ENCODE results near the gene NKX1-2.
"Not testable (repeated sequence)": the region's sequence is repeated elsewhere in the genome, so short reads cannot be mapped to it uniquely, and the experiment has no call there.

The NKX1-2 gene

DNA sequence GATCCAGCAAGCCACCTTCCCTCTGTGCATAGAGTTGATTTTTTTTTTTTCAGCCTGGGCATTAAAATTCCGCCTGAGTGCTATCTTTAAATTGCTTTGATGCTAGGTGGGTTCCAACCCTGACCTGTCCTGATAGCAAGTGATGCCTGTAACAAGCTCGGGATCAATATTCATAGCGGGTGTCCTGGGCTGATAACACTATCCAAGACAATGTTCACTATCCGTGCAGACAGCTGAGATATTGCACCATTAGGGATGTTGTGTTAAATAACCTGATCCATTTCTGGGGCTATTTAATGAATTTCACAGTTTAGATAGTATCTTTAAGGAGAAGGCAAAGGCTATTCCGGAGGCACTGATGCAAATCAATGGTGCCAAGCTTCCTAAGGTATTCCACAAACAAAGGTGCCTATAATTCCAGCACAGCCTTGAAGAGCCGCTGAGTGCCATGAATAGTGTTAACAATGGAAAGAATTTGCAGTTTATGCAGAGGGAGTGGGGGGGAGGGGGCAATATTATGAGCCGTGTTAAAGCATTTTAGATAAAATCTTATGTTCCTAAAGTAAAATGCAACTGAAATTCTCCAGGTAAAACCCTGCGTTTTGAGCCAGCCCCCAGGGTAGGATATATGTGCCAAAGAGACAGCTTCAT, 4.2 kb upstream of the NKX1-2 start:
- no peak for FAIRE-seq

DNA sequence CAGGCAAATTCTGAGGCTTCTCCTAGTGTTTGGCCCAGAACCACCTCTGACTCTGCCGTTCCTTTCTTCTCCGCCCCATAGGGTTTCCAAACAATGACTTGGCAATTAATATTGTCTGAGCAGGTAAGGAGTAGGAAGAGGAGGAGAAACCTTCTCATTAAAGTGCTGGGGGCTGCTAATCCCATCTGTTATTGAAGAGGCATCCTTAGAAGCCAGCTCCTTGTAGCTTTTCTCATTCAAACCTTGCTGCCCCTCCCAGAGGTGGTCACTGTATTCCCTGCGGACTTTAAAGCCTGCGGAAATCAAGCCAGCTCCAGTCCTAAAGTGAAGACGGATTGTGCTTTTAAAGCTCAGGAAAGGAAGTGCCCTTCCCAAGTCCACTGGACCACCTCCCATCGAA, 1.4 kb upstream of the NKX1-2 start:
- DNase-seq (ENCODE audit: low spot score) (no peak), FAIRE-seq (no peak)

More for the DNA sequence above, 4.2 kb upstream of the NKX1-2 start:
- no peak for DNase-seq (ENCODE audit: low spot score)

DNA sequence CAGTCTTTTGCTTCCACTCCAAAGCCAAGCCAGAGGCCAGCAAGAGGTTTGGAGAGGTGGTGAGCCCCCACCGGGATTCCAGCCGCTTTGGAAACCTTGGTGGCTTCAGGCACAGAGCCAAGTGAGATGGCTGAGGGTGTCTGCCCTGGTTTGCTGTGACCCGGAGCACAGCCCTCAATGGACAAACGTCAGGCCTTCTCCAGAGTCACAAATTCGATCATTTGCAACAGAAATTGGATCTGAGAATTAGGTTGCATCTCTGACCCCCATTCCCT, 885 bp upstream of the NKX1-2 start:
- FAIRE-seq (no peak), DNase-seq (ENCODE audit: low spot score) (no peak)

DNA sequence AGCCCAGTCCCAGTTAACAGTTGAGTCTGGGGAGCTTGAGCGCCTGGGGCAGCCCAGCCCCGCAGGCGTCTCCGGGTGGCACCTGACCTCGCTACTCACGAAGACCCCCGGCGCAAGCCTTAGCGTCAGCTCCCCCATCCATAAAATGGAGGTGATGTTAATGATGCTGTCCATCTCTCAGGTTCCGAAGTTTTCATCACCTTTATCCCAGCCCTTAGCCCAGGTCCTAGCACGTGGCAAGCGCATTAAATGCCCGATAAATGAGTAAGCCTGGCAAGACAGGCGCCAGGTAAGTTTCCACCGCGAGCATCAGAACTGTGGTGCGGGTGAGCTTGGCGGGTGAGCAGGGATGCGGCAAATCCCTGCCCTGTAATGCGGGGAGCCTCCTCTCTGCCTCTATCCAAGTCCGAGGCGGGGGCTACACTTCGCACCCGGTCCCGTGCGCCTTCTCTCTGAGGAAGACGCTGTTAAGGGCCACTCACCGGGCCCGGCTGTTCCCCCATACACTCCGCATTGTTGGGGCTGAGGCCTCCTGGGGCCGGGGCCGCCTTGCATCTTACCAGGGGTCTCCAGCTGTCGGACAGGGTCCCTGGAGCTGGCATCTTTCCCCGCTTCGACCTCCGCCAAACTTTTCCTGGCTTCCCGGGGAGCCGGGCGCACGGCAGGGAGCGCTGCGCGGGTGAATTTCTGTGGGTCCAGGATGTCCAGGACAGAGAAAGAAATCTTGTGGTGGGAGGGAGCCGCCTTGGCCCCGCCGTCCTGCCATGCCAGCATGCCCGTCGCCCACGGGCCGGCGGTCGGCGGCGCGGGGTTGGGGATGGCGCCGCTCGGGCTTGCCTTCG, 444 bp downstream of the NKX1-2 start:
- DNase-seq (ENCODE audit: low spot score) = no peak

DNA sequence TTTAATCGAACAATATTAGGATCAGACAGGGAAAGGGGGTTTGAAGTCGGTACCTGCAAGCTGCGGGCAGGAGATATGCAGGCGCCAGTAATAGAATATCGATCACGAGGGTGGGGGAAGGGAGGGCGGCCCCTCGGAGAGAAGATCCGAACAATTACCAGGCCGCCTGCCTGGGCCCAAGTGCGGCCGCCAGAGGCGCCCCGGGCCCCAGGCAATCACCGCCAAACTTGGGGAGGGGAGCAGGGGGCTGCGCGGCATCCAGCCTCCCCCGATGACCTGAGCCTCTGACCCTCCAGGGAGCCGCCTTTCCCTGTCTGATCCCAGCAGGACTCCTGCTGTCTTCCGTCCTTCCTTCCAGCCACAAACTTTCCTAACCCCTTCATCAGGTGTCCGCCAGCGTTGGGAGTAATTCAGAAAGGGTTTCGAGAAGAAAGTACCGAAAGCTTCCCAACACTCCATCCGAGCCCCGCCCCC, 1.1 kb downstream of the NKX1-2 start:
- no peak for FAIRE-seq
- DNase-seq (ENCODE audit: low spot score) = no peak

More for the DNA sequence above, 444 bp downstream of the NKX1-2 start:
- FAIRE-seq = no peak

DNA sequence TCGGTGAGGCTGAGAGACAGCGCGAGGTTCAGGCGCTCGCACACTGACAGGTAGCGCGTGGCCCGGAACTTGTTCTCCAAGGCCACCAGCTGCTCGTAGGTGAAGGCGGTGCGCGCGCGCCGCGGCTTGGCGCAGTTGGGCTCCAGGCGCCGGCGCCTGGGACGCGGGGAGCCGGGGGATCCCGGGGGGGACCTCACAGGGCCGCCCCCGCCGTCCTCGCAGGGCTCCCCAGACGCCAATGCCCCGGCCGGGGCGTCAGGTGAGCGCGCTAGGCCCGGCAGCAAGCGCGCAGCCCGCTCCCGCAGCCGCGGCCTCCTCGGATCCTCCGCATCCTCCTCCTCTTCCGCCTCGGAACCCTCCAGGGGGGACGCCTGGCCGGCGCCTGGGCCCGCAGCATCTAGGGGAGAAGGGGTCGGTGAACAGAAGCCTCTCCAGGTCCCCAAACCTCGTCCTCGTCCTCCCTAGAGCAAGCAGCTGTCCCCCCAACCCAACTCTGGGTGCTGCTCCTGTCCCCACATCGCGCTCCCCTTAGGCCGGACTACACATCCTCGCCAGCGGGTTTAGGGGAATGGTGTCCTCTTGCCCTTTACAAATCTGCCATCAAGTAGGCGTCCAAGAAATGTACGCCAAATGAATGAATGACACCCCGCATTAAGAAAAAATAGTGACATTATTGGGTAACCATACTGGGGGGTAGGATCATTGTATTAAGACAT, 1.9 kb downstream of the NKX1-2 start:
- no peak for FAIRE-seq
- DNase-seq (ENCODE audit: low spot score) = no peak

DNA sequence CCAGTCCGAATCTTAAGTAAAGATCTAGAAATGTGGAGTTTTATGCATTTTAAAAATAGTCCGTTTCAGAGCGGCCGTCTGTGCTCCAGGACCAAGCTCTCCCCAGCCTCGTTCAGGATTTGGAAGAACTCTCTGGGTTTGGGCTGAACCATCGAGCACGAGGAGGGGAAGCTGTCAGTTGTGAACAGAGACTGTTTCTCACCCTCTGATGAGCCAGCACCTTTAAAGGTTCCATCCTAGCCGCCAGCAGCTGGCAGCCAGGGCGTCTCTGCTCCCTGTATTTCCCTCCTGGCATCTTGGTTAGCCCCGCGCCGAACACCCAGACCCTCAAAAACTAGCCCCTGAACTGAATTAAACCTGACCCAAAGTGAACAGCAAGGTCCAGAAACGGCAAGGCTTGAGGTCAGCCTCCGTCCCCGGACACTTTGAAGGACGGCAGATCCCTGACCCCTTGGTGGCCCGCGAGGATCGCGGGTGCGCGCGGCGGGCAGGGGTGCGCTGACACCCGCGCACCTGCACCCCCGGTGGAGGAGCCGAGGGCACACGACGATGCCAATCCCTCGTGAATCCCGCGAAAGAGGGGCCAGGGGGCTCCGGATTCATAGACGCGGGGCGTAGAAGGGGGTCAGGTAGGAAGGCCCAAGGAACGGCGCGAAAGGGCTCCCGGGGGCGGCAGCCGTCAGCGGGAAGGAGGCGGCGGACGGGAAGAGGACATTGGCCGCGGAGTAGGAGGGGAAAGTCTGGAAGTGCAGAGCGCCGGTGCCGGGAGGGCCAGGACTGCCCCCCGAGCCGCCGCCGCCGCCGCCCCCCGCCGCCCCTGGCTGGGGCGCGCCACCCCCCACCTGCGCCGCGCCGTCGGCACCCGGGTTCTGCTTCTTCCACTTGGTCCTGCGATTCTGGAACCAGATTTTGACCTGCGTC, 2.7 kb downstream of the NKX1-2 start:
- DNase-seq (ENCODE audit: low spot score) (no peak), FAIRE-seq (no peak)

DNA sequence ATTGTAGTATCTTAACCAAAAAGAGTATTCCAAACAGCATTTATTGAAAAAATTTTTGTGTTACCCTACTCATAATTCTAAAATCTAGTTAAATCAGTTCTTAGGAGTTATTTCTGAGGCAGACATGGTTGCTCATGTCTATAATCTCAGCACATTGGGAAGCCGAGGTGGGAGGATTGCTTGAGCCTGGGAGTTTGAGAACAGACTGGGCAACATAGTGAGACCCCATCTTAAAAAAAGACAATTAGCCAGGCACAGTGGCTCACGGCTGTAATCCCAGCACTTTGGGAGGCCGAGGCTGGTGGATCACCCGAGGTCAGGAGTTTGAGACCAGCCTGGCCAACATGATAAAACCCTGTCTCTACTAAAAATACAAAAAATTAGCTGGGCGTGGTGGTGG, 8.1 kb downstream of the NKX1-2 start:
- not testable (repeated sequence) for FAIRE-seq; DNase-seq (ENCODE audit: low spot score)

DNA sequence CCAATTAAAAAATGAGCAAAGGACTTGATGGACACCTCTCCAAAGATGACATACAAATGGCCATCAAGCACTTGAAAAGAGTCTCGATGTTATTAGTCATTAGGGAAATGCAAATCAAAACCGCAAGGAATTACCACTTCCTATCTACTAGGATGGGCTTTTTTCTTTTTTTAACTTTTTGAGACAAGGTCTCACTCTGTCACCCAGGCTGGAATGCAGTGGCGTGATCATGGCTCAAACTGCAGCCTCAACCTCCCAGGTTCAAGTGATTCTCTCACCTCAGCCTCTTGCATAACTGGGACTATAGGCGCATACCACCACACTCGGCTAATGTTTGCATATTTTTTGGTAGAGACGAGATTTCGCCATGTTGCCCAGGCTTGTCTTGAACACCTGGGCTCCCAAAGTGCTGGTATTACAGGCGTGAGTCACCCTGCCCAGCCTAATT, 13.6 kb downstream of the NKX1-2 start:
- DNase-seq (ENCODE audit: low spot score) (peak; percentile 47), FAIRE-seq (peak; percentile 9)

DNA sequence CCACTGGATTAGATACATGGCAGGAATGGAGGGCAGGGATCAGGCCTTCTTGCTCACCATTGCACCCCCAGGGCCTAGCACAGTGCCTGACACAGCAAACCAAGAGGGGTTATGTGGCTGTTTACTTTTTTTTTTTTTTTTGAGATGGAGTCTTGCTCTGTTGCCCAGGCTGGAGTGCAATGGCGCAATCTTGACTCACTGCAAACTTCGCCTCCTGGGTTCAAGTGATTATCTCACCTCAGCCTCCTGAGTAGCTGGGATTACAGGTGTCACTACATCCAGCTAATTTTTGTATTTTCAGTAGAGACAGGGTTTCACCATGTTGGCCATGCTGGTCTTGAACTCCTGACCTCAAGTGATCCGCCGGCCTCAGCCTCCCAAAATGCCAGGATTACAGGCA, 14.2 kb downstream of the NKX1-2 start:
- FAIRE-seq; DNase-seq (ENCODE audit: low spot score): not testable (repeated sequence)

DNA sequence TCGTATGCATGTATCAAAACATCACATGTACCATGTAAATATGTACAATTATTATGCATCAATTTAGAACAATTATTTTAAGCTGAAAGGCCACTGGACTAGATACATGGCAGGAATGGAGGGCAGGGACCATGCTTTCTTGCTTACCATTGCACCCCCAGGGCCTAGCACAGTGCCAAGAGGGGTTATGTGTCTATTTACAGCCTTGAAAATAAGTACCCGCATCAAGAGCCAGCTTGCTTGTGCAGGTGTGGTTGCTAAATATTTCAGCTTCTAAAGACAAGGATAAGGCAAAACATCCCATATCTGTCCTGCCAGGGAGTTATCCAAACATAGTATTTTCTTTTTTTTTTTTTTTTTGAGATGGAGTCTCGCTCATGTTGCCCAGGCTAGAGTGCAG, 16.4 kb downstream of the NKX1-2 start:
- DNase-seq (ENCODE audit: low spot score) (no peak), FAIRE-seq (no peak)

DNA sequence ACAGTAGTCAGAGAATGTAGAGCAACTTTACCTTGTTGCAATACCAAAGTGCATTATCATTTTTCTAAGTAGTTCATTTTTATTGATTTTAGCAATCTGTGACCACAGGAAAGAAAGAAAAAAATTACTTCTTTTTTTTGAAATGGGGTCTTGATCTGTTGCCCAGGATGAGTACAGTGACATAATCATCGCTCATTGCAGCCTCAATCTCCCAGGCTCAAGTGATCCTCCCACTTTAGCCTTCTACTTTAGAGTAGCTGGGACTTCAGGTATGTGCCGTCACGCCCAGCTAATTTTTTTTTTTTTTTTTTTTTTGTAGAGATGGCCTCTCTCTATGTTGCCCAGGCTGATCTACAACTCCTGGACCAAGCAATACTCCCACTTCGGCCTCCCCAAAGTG, 19.8 kb downstream of the NKX1-2 start:
- DNase-seq (ENCODE audit: low spot score) (no peak), FAIRE-seq (no peak)

DNA sequence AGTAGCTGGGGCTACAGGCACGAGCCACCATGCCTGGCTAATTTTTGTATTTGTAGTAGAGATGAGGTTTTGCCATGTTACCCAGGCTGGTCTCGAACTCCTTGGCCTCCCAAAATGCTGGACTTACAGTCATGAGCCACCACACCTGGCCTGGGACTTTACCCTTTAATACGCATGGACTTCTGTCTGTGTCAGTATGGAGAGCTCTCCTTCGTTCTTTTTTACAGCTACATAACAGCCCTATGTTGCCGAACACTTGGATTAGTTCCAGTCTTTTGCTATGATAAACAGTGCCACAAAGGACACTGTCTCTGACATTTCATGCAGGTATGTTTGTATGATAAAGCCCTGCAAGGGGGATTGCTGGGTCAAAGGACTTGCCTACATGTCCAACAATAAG, 20.3 kb downstream of the NKX1-2 start:
- no peak for FAIRE-seq

DNA sequence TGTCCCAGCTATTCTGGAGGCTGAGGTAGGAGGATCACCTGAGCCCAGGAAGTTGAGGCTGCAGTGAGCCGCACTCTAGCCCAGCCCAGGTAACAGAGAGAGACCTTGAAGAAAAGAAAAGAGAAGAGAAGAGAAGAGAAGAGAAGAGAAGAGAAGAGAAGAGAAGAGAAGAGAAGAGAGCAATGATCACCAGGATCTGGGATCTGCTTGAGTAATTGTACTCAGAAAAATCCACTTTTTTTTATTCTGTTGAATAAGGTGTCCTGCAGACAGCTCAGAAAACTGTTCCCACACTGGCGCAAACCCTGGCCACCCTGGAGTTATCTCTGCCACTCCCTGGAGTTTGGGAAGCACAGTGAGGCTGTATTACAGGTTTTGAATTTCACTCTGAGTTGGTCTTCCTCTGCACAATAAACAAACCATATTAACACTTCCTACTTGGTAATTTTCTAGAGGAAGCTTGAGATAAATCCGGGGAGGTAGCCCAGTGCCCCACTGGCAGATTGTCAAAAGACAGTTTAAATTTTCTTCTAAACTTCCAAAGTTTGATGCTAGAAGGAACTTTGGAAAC, 21.5 kb downstream of the NKX1-2 start:
- DNase-seq (ENCODE audit: low spot score) (no peak), FAIRE-seq (no peak)

More for the DNA sequence above, 20.3 kb downstream of the NKX1-2 start:
- no peak for DNase-seq (ENCODE audit: low spot score)

DNA sequence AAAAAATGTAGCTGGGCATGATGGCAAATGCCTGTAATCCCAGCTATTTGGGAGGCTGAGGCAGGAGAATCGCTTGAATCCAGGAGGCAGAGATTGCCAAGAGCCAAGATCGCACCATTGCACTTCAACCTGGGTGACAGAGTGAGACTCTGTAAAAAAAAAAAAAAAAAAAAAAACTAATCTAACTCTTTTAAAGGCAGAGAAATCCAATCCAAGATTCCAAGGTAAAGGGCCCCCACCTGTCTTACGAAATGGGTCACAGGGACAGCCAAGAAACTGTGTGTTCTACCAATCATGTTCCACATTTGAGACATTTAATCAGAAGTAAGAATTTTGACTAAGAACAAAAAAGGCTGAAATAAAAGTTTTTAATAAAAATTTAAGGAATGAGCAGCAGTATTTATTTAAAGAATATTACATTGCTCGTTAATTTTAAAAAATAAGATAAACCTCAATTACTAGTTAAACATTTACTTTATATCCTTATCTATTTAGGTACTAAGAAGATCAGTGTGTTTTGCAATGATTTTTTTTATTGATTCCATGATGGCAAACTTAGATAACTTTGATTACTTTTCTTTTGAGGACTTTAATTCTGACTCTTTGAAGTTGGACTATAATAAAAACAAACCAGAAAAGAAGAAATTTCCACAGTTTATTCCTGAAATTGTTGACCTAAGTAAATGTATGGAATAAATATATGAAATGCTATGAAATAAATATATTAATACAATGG, 24.4 kb downstream of the NKX1-2 start:
- FAIRE-seq = no peak
- DNase-seq (ENCODE audit: low spot score) = no peak

DNA sequence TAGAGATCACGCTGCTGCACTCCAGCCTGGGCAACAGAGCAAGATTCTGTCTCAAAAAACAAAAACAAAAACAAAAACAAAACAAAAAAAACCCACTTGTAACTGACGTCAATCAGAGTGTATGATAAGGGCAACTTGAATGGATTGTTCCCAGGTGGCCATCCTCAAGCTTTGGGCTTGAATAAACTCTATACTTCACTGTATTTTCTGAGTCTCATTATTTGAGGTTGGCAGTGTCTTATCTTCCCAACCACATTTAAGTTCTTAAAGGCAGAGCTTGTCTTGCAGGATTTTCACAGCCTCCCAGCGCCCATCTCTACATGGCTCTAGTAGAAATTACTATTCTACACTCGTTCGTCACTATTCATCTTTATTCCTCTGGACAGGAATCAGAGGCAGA, 26.0 kb downstream of the NKX1-2 start:
- no peak for DNase-seq (ENCODE audit: low spot score)
- FAIRE-seq = no peak

DNA sequence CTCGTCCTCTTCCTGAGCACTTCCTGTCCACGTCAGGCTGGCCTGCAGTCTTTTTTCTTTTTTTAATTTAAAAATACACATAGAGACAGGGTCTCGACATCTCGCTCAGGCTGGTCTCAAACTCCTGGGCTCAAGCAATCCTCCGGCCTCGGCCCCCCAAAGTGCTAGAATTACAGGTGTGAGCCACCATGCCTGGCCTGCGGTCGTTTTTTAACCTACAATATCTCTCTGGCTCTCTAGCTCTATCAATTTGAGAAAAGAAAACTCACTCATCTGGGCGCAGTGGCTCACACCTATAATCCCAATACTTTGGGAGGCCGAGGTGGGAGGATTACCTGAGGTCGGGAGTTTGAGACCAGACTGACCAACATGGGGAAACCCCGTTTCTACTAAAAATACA, 27.1 kb downstream of the NKX1-2 start:
- FAIRE-seq (no peak), DNase-seq (ENCODE audit: low spot score) (no peak)

DNA sequence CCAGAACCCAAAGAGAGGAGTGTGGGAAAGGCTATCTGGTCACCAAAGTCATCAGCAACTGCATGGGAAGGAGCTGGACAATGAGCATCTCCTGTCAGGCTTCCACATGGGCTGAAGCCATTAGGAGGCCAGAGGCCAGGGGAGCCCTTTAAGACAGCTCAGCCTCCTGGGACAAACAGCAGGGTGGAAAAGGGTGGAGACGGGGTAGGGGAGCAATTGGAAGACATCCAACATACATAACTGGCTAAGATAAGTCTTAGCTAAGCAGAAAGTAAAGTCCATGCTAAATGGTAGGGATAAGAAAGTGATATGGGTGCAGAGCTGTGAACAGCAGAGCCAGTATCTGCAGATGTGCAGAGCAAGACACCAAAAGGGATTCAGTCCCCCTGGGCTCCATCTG, 29.6 kb downstream of the NKX1-2 start:
- no peak for DNase-seq (ENCODE audit: low spot score)
- no peak for FAIRE-seq

DNA sequence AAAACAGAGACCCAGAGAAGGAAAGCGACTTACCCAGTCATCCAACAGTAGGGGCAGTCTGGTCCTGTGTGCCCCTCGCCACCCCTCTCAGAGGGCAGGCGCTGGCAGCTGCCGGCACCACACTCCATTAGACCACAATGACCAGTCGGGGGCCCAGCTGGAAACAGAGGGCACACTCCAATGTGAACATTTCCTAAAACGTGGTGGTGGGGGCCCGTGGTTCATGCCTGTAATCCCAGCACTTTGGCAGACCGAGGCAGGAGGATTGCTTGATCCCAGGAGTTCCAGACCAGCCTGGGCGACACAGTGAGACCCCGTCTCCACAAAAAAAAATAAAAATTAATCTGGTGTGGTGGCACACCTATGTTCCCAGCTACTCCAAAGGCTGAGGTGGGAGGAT, 30.2 kb downstream of the NKX1-2 start:
- FAIRE-seq (no peak), DNase-seq (ENCODE audit: low spot score) (no peak)

Measured in urothelium cell line (cell line).